HUES48 (cell line): ENCODE results near the gene PZP.

Experiments used
- H3K27ac ChIP-seq: one replicate; pipeline ENCODE4 v1.7.0; 2013; ENCODE audit warnings: low read depth, low read length, inconsistent platforms
- H3K27me3 ChIP-seq: 2 replicates; pipeline ENCODE4 v1.6.1; 2013; ENCODE audit warnings: mild to moderate bottlenecking, low read length; ENCODE audit not compliant: control insufficient read depth, insufficient read depth
- H3K36me3 ChIP-seq: 2 replicates; pipeline ENCODE4 v1.6.1; 2013; ENCODE audit warnings: low read length; ENCODE audit not compliant: control insufficient read depth, insufficient read depth
- H3K4me1 ChIP-seq: 2 replicates; pipeline ENCODE4 v1.6.1; 2013; ENCODE audit warnings: mild to moderate bottlenecking, low read length; ENCODE audit not compliant: control insufficient read depth, insufficient read depth
- H3K4me3 ChIP-seq: 2 replicates; pipeline ENCODE4 v1.5.1; 2013; ENCODE audit warnings: mild to moderate bottlenecking, low read depth, low read length
- H3K9ac ChIP-seq: 2 replicates; pipeline ENCODE4 v1.6.1; 2013; ENCODE audit warnings: mild to moderate bottlenecking, low read depth, low read length, moderate library complexity
- H3K9me3 ChIP-seq: 2 replicates; pipeline ENCODE4 v1.6.1; 2013; ENCODE audit warnings: low read length; ENCODE audit not compliant: control insufficient read depth, insufficient read depth

Gene PZP

DNA sequence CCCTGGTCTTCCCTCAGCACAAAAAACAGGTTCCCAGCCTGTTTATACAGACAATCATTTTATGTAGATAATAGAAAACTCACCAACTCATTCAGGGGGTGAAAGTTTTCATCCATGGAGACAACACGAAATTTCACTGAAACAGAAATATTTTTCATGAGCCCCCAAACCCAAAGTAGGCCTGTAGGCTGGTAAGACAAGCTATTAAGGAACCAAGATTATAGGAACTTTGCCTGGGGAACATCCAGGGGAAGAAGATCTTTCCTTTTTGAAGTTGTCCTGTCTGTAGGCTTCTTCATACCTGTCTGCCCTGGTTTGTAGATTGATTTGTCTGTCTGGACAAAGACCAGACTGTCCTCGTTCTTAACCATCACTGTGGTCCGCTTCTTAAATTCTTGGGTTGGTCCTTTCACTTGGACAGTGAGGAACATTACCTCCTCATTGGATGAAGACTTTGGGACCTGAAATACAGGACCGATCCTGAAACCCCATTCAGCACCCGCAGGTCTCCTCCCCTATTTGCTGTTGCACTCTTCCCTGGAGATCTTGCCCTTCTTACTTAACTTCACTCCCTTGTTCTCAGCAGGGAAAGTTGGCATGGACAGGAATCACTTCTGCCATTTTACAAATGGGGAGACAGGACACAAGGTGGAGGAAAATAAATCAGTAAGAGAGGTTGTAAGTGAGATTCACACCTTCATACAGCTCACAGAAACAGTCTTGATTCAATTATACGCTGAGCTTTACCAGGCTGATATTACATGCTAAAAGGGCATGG, 95.9 kb downstream of the PZP start:
- H3K4me3 ChIP-seq, result no peak overlapping the region
- no peak overlapping the region for H3K9ac ChIP-seq
- 0 out of 2 replicates have a peak, but pooled peaks cover 8% of the 10 kb centered on the region for H3K4me1 ChIP-seq
- no peaks in the 10 kb centered on the region for H3K36me3 ChIP-seq
- no peaks in the 10 kb centered on the region for H3K9me3 ChIP-seq
- no peaks in the 10 kb centered on the region for H3K27me3 ChIP-seq
- H3K27ac ChIP-seq, result no peak overlapping the region

DNA sequence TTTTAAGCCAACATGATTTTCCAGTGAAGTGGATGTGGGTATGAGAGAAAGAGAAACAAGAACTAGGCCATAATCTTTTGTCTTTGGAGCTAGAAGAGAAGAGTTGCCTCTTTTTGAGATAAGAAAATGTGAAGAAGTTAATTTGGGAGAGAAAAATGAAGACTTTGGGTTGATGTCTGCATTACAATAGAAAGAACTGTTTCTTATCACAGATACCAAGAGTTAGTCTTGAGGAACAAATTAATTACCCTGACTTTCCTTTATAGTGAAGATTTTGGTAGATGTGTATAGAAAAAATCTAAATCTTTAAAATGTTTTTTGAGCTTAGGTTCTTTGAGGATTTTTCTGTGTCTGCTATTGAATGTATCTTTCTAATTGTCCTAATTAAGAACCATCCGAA, 96.7 kb downstream of the PZP start:
- Histone ChIP-seq H3K4me3 (no peak overlapping the region), H3K27ac (no peak overlapping the region), H3K9ac (no peak overlapping the region), H3K4me1 (0 out of 2 replicates have a peak, but pooled peaks cover 8% of the 10 kb centered on the region), H3K36me3 (no peaks in the 10 kb centered on the region), H3K27me3 (no peaks in the 10 kb centered on the region), H3K9me3 (no peaks in the 10 kb centered on the region)

DNA sequence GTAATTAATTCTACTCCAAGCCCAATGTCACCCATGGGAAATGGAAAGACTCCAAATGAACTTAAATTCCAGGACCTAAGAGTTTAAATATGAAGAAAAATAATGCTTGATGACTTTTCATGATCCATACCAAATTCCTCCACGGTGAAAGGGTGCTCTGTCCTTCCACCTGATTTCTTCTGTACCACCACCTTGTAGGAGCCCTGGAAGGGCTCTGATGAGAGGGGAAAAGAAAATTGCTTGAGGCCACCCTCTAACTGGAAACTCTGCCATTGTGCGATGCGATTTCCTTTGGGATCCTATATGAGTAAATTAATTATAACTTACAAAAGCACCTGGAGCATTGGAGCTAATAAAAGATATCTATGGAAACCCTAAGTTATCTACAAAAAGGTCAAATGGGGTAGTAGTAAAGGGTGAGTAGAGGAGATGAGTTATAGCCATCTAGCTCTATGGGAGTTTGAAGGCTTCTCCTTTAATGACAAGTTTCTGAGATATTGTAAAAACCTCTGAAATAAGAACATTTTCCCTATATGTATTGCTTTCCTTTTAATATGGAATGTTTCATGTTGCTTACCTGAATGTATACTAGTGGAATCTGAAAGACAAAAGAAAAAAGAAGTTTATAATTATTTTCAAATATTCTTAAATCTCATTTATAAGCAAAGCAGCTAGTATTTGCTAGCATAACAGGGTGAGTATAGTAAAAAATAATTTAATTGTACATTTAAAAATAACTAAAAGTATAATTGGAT, 98.3 kb downstream of the PZP start:
- Histone ChIP-seq H3K4me3 (no peak overlapping the region), H3K4me1 (no peaks in the 10 kb centered on the region), H3K9me3 (no peaks in the 10 kb centered on the region), H3K36me3 (no peaks in the 10 kb centered on the region), H3K27me3 (no peaks in the 10 kb centered on the region), H3K27ac (no peak overlapping the region), H3K9ac (no peak overlapping the region)

DNA sequence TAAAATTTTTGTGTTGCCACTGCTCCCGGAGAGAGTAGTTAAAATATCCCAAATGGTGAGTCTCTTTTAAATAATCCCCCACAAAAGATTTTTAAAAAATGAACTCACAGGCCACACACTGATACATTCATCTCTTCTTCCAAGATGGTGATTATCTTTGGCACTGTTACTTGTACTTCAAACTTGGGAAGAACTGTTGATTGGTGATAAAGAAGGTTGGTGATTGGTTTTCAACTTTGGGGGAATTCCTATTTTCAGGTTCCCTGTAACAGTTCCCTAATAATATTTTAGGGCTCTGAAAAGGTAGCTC, 99.0 kb downstream of the PZP start:
- H3K4me1 ChIP-seq, result no peaks in the 10 kb centered on the region

DNA sequence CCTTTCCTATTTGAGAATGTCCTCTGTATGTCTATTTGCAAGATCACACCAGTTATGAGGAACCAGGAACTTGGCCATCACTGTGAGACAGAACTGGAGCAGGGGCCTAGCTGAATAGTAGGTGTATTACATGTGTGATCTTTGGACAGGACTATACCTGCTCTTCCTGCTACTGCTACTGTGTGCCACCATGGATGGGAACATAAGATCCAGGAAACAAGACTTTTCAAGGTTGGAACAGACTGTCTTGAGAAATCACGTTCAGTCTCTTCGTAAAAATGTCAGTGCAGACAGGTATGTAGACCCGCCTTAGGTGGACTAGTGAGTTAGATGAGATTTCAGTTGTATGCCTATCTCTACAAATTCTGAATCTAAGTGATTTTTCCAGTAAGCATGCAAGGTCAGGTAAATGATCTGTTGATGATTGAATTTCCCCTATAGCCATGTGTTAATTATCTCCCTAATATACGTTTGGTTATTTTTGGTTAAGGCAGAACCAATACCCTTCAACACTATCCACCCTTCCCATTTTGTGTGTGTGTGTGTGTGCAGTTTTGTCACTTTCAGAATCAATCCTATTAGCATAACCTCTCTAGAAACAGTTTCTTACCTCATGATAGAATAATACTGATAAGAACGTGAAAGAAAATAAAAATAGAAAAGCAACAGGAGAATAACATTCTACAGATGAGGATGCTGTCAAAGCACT, 99.5 kb downstream of the PZP start:
- H3K4me3 ChIP-seq, result no peak overlapping the region
- no peak overlapping the region for H3K9ac ChIP-seq
- H3K27ac ChIP-seq, result no peak overlapping the region
- no peaks in the 10 kb centered on the region for H3K9me3 ChIP-seq
- no peaks in the 10 kb centered on the region for H3K27me3 ChIP-seq
- no peaks in the 10 kb centered on the region for H3K36me3 ChIP-seq
- no peaks in the 10 kb centered on the region for H3K4me1 ChIP-seq

More for the DNA sequence above, 99.0 kb downstream of the PZP start:
- H3K9ac ChIP-seq, result no peak overlapping the region
- H3K9me3 ChIP-seq, result no peaks in the 10 kb centered on the region
- H3K27me3 ChIP-seq, result no peaks in the 10 kb centered on the region
- no peak overlapping the region for H3K27ac ChIP-seq
- H3K36me3 ChIP-seq, result no peaks in the 10 kb centered on the region
- H3K4me3 ChIP-seq, result no peak overlapping the region

DNA sequence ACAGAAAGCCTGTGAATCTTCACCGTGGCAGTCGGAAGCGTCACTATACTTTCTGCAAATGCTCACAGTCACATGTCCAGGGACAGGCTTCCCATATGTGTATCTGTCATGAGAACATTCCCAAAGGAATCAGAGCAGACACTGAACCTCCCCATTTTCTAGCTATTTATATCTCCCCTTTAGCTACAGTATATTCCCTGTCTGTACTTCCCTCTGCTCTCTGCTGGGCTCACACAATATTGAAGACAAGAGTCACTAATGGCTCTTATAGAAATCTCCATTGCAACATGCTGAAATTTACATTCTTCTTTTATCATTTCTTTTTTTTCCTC, 100.7 kb downstream of the PZP start:
- Histone ChIP-seq H3K4me3 (no peak overlapping the region), H3K27me3 (no peaks in the 10 kb centered on the region), H3K9ac (no peak overlapping the region), H3K27ac (no peak overlapping the region), H3K4me1 (no peaks in the 10 kb centered on the region), H3K36me3 (no peaks in the 10 kb centered on the region), H3K9me3 (no peaks in the 10 kb centered on the region)

DNA sequence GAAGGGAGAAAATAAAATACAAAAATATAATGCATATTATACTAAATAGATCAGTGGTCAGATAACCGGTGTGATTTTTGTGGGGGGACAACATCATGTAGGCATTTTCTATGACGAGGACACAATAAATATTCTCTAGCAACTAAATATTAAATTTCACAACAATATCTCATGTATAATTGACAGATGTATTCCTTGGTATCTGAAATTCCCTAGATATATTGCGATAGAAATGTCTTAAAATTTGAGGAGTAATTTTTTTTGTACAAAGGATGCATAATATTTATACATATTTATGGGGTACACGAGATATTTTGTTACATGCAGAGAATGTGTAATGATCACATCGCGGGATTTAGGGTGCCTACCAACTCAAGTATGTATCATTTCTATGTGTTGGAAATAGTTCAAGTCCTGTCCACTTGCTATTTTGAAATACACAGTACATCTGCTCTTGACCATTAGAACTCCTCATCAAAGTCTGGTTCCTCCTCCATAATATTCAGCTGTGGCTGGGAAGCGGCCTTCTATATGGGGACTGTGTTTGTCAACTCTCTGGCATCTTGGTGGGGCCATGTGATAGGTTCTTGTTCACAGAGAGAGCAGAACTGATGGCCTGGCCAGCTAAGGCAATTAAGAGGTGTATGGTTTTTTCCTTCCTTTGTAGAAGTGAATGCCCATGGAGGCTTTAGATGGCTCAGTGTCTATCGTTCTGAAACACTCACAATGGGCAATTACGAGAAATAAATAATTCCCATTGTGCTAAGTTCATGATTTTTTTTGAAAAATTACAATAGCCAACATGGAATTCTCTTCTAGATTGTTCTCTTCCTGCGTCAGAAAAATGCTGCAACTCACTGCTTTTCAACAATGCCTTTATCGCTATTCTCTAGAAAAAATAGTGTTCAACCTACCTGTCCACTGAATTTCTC, 101.3 kb downstream of the PZP start:
- Histone ChIP-seq H3K9ac (no peak overlapping the region), H3K4me3 (no peak overlapping the region), H3K36me3 (no peaks in the 10 kb centered on the region), H3K9me3 (no peaks in the 10 kb centered on the region), H3K27ac (no peak overlapping the region), H3K4me1 (no peaks in the 10 kb centered on the region), H3K27me3 (no peaks in the 10 kb centered on the region)

DNA sequence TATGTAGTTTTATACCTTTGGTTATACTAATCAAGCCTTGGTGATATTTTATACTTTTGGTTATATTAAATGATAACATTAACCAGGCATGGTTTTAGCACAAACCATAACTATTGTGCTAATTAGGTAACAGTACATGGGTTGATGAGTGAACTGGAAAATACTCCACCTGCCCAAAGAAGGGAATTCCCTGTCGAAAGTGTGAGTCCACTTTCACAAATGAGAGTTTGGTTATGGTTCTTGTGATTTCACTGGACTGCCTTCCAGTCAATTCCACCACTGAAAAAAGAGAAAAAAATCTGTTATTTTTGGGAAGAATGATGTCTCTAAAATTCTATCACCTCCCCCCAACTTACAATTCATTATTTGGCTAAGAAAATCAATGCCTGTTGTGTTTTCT, 102.1 kb downstream of the PZP start:
- no peak overlapping the region for H3K27ac ChIP-seq
- no peak overlapping the region for H3K9ac ChIP-seq
- H3K4me1 ChIP-seq, result no peaks in the 10 kb centered on the region
- H3K9me3 ChIP-seq, result no peaks in the 10 kb centered on the region
- H3K27me3 ChIP-seq, result no peaks in the 10 kb centered on the region
- H3K4me3 ChIP-seq, result no peak overlapping the region
- H3K36me3 ChIP-seq, result no peaks in the 10 kb centered on the region

DNA sequence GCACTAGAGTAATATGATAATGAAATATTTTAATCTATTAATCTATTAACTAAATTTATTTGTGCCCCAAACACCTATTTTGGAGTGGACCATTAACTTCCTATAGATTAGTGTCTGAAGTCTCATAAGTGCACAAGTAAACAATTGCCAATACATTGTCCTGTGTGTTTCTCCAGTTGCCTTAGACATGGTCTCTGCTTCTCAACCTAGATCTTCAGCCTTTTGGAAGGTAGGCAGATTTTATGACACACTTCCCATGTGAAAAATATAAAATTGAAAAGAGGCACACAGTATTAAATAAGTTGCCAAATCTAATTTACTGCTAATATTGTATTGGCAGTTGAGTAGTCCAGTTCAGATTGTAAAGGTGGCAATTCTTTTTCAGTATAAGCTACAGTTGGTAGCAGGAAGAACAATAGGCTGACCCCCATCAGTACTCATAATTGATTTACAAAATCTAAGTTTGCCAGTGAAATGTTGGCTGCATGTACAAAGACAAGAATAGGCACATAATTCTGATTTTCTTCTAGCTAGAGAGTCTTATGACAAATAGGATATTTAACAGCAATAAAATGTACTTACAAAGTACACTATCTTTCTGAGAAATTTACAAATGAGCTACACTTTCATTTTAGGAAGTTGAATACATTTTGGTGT, 103.3 kb downstream of the PZP start:
- H3K36me3 ChIP-seq, result no peaks in the 10 kb centered on the region
- H3K4me1 ChIP-seq, result no peaks in the 10 kb centered on the region
- no peaks in the 10 kb centered on the region for H3K27me3 ChIP-seq
- H3K9ac ChIP-seq, result no peak overlapping the region
- no peak overlapping the region for H3K27ac ChIP-seq
- no peaks in the 10 kb centered on the region for H3K9me3 ChIP-seq
- no peak overlapping the region for H3K4me3 ChIP-seq

DNA sequence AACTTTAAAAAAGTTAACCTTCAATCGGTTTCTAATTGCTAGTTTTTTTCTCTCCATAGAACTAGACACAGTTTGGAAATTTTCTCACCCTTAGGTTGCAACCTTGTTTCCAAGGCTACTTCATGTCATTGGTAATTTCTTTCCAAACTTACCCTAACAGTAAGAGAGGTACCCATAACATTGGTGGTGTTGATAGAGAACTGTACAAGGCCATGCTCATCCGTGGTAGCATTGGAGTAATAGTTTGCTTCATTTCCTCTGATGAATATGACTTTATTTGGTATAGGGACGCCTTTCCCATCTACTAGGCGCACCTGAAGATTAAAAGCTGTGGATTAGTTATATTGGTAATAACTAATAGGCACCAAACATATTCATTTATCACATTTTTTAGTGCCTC, 104.1 kb downstream of the PZP start:
- Histone ChIP-seq H3K4me1 (no peaks in the 10 kb centered on the region), H3K4me3 (no peak overlapping the region), H3K36me3 (no peaks in the 10 kb centered on the region), H3K9me3 (no peaks in the 10 kb centered on the region), H3K27ac (no peak overlapping the region), H3K9ac (no peak overlapping the region), H3K27me3 (no peaks in the 10 kb centered on the region)
